GM10266 (cell line): ENCODE results near the gene GTPBP8.

ENCODE experiments used
- DNase-seq: peaks from one replicate; pipeline ENCODE4 v3.0.0; 2012; ENCODE audit errors: extremely low spot score
- TF ChIP-seq, protein P1 (sequence below): IDR thresholded peaks from 2 replicates; pipeline ENCODE4 v1.5.1; 2012; ENCODE audit warnings: mild to moderate bottlenecking, low read depth; ENCODE audit not compliant: control insufficient read depth, insufficient read depth; ENCODE audit errors: missing control alignments

The GTPBP8 gene

DNA sequence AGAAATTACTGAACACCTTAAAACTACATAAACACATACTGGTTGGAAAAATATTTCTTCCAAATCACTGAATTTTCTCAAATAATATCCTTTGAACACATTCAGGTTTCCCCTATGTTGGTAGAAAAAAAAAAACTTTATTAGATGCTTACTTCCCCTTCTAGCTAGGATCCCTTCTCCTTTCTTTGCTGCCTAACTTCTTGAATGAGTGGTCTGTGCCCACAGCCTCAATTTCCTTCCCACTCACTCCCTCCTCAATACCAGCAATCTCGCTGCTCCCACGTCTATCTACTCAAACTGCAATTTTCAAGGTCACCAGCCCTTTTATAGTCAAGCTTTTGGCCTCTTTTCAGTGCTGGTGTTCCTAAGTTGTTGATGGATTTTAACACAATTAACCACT is 24.2 kb upstream of the GTPBP8 start:
- TF ChIP-seq, protein P1, sequence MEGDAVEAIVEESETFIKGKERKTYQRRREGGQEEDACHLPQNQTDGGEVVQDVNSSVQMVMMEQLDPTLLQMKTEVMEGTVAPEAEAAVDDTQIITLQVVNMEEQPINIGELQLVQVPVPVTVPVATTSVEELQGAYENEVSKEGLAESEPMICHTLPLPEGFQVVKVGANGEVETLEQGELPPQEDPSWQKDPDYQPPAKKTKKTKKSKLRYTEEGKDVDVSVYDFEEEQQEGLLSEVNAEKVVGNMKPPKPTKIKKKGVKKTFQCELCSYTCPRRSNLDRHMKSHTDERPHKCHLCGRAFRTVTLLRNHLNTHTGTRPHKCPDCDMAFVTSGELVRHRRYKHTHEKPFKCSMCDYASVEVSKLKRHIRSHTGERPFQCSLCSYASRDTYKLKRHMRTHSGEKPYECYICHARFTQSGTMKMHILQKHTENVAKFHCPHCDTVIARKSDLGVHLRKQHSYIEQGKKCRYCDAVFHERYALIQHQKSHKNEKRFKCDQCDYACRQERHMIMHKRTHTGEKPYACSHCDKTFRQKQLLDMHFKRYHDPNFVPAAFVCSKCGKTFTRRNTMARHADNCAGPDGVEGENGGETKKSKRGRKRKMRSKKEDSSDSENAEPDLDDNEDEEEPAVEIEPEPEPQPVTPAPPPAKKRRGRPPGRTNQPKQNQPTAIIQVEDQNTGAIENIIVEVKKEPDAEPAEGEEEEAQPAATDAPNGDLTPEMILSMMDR: no peak
- DNase-seq: no peak

- DNase-seq: no peak
- TF ChIP-seq, protein P1: no peak
These were observed 23.4 kb upstream of the GTPBP8 start for GRCh38 chr3:112967425-112967824.

- no peak for DNase-seq
- TF ChIP-seq, protein P1: no peak
These were observed 23.0 kb upstream of the GTPBP8 start for GRCh38 chr3:112967828-112968227.

GRCh38 chr3:112972158-112972557 is 18.6 kb upstream of the GTPBP8 start:
- TF ChIP-seq, protein P1: no peak
- no peak for DNase-seq

DNA sequence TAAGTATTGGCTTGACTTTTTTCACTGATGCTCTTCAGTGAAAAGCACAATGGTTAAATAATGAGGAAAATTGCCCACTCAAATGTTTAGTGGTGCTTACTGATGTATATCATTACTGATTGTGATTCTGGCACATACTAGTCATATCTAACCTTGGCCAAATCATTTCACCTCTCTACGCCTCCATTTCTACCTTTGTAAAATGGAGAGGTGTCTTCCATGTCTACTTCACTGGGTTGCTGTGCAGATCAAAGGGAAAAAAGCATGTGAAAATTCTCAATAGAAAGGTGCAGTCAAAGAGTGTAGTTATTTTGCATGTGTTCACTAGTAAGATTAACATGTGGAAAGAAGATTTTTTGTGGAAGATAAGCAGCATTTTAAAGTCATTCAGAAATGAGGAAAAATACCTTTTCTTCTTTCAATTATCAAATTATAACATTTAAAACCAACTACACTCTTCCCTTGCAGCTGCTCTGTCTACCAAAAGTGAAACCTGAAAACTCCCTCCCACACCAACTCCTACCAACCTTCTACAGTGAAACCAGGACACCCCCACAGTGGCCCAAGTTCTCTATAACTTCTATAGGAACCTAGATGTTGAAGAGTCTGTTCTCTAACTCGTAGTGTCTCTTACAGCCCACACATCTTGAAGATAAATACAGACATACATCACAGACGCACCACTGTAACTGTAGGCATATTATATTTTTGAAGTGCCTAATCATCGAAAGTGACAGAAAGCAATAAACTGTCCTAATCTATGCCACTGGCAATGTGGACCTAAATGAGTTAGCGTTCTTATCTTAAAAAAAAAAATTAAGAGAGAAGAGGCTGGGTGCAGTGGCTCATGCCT is 17.2 kb upstream of the GTPBP8 start:
- TF ChIP-seq, protein P1: no peak
- peak; percentile 47 for DNase-seq

DNA sequence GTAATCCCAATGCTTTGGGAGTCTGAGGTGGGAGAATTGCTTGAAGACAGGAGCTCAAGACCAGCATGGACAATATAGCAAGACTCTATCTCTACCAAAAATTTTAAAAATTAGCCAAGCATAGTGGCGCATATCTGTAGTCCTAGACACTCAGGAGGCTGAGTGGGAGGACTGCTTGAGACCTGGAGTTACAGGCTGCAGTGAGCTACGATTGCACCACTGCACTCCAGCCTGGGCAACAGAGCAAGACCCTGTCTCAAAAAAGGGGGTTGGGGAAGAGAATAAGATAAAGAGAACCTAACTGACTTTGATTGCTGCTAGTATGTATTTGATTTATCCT is 16.6 kb upstream of the GTPBP8 start:
- TF ChIP-seq, protein P1: no peak
- DNase-seq: no peak

GRCh38 chr3:112974894-112975293 is 15.9 kb upstream of the GTPBP8 start, which contains the start of gene CD200R1:
Gene CD200R1, minus strand, starts transcription at chr3:112975103. Its CDS starts 246 bp downstream, at chr3:112974857.
- DNase-seq: no peak
- TF ChIP-seq, protein P1: no peak
